Immature natural killer cell (primary cell): Measurements from ENCODE around the gene RASSF7. TPM values are rescaled to one million over a fixed set of nuclear protein-coding genes. Genes with fewer than 3 reads are reported as not detected.

Source experiments
- DNase-seq, 3 donors: peaks; one replicate each; pipeline ENCODE4 v3.0.0; 2022; ENCODE audit warnings: mixed read lengths in 1 of 3
- H3K27ac Mint-ChIP-seq, 6 donors: one replicate each; pipeline ENCODE4 v1.8.0; 2020; ENCODE audit warnings: mixed read lengths in 6 of 6, mild to moderate bottlenecking in 5 of 6, inconsistent platforms in 4 of 6, moderate library complexity in 3 of 6
- H3K27me3 Mint-ChIP-seq, 3 donors: one replicate each; pipeline ENCODE4 v1.8.0; 2020 to 2021; ENCODE audit warnings: low read depth in 3 of 3, mild to moderate bottlenecking in 3 of 3, mixed read lengths in 3 of 3, moderate library complexity in 3 of 3, inconsistent platforms in 1 of 3
- H3K36me3 Mint-ChIP-seq, 3 donors: one replicate each; pipeline ENCODE4 v1.8.0; 2020; ENCODE audit warnings: mixed read lengths in 3 of 3, inconsistent platforms in 2 of 3, mild to moderate bottlenecking in 2 of 3
- H3K4me1 Mint-ChIP-seq, 2 donors: one replicate each; pipeline ENCODE4 v1.8.0; 2020; ENCODE audit warnings: inconsistent platforms in 2 of 2, mild to moderate bottlenecking in 2 of 2, mixed read lengths in 2 of 2, moderate library complexity in 1 of 2
- H3K4me3 Mint-ChIP-seq, 5 donors: one replicate each; pipeline ENCODE4 v1.8.0; 2020; ENCODE audit warnings: mild to moderate bottlenecking in 5 of 5, mixed read lengths in 5 of 5, inconsistent platforms in 3 of 5, moderate library complexity in 3 of 5
- H3K9me3 Mint-ChIP-seq, 6 donors: one replicate each; pipeline ENCODE4 v1.8.0; 2020; ENCODE audit warnings: mild to moderate bottlenecking in 6 of 6, mixed read lengths in 6 of 6, inconsistent platforms in 4 of 6, moderate library complexity in 3 of 6
- polyA plus RNA-seq, 3 donors: library from polyadenylated mRNA; unstranded; fragments of 300-500 nt; fragmentation: Illumina TruSeq; gene quantifications; one replicate each; pipeline ENCODE4 v1.2.3, GENCODE V29; 2021

Gene RASSF7
- polyA plus RNA-seq, 3 donors from 2014 or later: 20.3 to 31.9 (median 31.5) TPM

DNA sequence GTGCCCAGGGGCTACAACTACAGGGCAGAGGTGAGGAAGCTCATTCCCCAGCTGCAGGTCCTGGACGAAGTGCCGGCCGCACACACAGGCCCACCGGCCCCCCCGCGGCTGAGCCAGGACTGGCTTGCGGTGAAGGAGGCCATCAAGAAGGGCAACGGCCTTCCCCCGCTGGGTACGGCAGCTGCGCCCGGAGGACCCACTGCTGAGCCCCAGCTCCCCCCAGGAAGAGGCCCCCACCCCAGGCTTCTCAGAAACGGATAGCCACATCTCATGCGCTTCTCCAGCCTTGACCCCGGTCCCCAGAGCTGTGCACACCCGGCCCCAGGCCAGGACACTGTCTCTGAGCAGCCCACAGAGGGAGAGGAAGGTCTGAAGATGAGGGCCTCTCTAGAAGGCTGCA lies 9.6 kb upstream of the RASSF7 start:
- H3K36me3 Mint-ChIP-seq: no peaks in the 10 kb centered on the region
- DNase-seq: no peak
- peaks cover 0 to 2% (median 0%) of the 10 kb centered on the region in 6 donors for H3K9me3 Mint-ChIP-seq
- H3K4me3 Mint-ChIP-seq: no peak overlapping the region
- no peaks in the 10 kb centered on the region for H3K27me3 Mint-ChIP-seq
- H3K27ac Mint-ChIP-seq: no peak overlapping the region
- H3K4me1 Mint-ChIP-seq: no peaks in the 10 kb centered on the region

DNA sequence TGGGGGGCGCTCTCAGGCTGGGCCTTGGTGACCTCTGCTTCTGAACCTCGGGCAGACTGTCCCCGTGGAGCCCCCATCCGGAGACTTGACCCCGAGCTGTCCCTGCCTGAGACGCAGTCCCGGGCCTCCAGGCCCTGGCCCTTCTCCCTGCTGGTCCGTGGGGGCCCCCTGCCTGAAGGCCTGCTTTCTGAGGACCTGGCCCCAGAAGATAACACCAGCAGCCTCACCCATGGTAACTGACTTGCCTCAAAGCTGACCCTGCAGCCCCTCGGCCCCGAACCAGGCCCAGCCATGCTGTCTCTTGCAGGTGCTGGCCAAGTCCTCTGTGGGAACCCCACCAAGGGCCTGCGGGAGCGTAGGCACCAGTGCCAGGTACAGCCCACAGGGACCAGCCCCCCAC lies 9.2 kb upstream of the RASSF7 start:
- Mint-ChIP-seq H3K27me3 (peaks cover 0 to 2% (median 0%) of the 10 kb centered on the region in 3 donors), H3K4me3 (no peak overlapping the region), H3K27ac (no peak overlapping the region), H3K36me3 (no peaks in the 10 kb centered on the region), H3K4me1 (peaks cover 0 to 2% of the 10 kb centered on the region in 2 donors), H3K9me3 (no peaks in the 10 kb centered on the region)
- no peak for DNase-seq

DNA sequence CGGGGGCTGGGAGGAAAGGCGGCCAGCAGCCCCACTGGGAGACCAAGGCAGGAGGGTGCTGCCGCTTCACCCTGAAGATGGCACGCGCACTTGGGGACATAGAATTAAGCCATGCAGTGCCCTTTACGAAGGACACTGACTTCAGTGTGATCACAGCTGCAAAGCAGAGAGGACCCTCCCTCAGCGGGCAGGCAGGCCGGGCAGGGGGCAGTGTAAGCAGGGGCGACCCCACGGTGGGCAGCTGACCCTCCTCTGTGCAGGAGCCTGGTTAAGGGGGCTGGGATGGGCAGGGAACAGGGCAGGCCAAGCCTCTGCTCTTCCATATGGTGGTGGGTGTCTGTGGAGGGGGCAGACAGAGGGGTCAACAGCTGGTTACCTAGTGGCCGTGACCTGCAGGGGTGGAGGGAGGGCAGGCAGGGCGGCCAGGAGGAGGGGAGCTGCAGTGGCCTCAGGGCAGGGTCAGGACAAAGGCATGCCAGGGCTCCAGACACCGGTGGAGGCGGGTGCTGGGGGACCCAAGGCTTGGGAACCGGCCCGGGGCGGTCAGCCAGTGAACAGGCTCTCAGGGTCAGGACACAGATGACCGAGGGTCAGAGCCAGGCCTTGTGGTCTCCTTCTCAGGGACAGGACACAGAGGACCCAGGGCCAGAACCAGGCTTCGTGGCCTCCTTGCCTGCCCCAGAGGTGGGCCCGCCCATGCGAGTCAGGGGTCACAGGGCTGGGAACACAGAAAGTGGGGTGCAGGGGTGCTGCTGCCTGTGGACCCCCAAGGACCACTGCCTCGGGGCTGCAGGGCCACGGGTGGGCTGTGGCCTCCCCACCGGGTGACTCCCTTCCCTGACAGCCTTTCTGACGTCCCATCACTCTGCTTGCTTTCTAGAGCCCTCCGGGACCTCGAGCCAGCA lies 7.4 kb upstream of the RASSF7 start:
- no peaks in the 10 kb centered on the region for H3K9me3 Mint-ChIP-seq

DNA sequence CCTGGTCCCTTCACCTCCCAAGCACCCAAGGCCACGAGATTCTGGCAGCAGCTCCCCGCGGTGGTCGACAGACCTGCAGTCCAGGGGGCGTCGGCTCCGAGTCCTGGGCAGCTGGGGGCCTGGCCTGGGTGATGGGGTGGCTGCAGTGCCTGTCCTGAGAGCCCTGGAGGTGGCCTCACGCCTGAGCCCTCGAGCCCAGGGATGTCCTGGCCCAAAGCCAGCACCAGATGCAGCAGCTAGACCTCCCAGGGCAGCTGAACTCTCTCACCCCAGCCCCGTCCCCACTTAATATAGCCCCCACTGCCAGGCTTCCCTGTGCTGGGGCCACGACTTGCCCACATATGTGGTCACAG lies 6.8 kb upstream of the RASSF7 start:
- peaks cover 0 to 5% (median 0%) of the 10 kb centered on the region in 3 donors for H3K27me3 Mint-ChIP-seq
- no peak for DNase-seq
- H3K9me3 Mint-ChIP-seq: no peaks in the 10 kb centered on the region
- H3K4me3 Mint-ChIP-seq: no peak overlapping the region
- H3K27ac Mint-ChIP-seq: no peak overlapping the region
- H3K4me1 Mint-ChIP-seq: peaks cover 0 to 2% of the 10 kb centered on the region in 2 donors
- no peaks in the 10 kb centered on the region for H3K36me3 Mint-ChIP-seq

More for the DNA sequence above, 7.4 kb upstream of the RASSF7 start:
- peaks cover 0 to 5% (median 0%) of the 10 kb centered on the region in 3 donors for H3K27me3 Mint-ChIP-seq
- no peak overlapping the region for H3K27ac Mint-ChIP-seq
- H3K36me3 Mint-ChIP-seq: no peaks in the 10 kb centered on the region
- H3K4me3 Mint-ChIP-seq: peak overlapping the region in 1 of 5 donors; percentile 27
- H3K4me1 Mint-ChIP-seq: peaks cover 0 to 2% of the 10 kb centered on the region in 2 donors
- no peak for DNase-seq

DNA sequence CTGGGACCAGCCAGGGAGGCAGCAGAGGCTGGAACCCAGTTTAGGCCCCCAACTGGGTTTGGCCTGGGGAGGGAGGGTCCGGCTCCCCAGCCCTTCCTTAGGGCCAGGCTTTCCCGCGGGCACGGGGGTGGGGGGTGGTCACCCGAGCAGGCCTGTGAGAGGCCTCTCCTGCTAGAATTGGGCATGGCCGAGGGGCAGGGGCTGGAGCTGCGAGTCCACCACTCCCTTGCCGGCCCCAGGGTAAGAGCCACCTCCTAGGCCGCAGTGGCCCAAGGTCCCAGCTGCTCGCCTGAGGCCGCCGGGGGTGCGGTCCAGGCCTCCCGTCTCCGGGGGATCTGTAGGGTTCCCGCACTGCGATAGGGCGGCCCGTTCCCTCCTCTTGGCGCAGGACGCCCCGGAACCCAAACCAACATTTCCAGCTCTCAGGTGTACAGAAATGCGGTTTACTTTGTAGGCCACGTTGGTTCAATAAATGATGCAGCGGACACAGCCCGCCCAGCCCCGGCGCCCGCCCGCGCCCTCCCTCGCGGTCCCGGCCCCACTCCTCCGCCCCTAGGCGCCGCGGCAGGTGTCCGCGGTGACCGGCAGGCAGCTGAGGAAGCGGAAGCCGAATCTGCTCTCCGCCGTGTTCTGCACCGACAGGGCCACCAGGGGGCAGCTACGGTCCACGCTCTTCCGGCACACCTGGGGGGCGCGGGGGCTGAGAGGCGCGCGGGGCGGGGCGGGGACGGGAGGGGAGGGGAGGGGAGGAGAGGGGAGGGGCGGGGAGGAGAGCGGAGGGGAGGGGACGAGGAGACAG lies 6.1 kb upstream of the RASSF7 start:
- Mint-ChIP-seq H3K36me3 (no peaks in the 10 kb centered on the region), H3K27ac (no peak overlapping the region), H3K4me3 (peak overlapping the region in 4 of 5 donors; percentile 38 to 66 (median 48)), H3K27me3 (peaks cover 0 to 5% (median 0%) of the 10 kb centered on the region in 3 donors), H3K4me1 (peaks cover under 1 to 2% of the 10 kb centered on the region in 2 donors), H3K9me3 (no peaks in the 10 kb centered on the region)
- peak; percentile 76 to 78 (median 78) for DNase-seq

DNA sequence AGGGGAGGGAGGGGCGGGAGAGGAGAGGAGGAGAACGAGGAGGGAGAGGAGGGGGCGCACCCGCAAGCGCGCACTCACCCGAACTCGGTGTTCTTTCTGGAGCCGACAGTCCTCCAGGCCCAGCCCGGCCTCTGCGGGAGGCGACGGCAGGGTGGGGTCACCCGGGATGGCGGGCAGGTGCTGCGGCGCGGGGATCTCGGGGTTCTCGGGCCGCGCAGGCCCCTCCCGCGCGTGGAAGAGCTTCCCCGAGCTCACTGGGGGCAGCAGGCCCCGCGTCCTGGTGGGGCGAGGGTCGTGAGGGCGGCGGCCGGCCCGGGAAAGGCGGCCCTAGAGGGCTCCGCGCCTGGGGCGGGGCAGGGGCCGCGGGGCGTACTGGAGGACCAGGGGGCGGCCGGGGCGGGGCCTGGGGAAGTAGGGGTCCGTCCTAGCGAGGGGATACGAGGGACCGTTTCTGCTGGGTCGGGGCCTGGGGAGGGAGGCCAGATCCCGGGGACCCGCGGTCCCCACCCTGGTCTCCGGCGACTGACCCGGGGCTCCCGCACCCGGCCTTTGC lies 5.5 kb upstream of the RASSF7 start:
- DNase-seq: no peak
- Mint-ChIP-seq H3K36me3 (no peaks in the 10 kb centered on the region), H3K27me3 (peaks cover 0 to 8% (median 6%) of the 10 kb centered on the region in 3 donors), H3K9me3 (no peaks in the 10 kb centered on the region), H3K4me3 (no peak overlapping the region), H3K4me1 (peaks cover 6 to 7% of the 10 kb centered on the region in 2 donors), H3K27ac (no peak overlapping the region)

DNA sequence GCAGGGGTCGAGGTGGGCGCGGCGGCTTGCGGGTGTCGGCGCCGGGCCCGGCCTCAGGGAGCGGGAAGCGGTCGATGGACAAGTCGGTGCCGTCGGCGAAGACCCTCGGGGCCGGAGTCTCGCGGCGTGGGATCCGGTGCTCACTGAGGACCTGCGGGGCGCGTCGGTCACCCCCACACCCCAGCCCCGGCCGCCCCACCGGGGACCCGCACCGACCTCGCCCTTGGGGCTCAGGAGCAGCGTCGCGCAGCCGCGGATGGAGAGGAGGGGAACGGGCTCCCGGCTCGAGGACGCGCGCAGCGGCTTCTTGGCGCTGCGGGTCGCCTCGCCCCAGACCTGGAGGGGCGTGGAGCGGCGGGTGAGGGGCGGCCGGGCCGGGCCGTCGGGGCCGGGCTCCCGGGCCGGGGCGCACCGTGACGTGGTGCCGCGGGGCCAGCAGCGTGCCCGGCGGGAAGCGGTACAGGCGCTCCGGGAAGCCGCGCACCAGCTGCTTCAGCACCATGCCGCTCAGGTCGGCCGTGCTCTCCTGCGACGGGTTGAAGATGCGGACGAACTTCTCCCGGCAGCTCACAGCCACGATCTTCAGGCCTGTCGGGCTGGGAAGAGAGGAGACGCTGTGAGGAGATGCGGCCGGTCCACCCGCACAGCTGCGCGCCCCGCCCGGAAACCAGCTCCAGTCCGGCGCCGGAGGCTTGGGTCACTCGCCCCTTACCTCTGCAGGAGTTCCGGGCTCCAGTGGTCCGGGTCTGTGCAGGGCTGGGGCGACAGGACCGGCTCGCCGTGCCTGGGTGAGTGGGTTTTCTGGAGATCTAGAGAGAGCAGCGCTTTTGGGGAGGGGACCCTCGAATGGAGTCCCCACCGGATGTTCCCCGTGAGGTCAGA lies 4.7 kb upstream of the RASSF7 start:
- Mint-ChIP-seq H3K36me3 (no peaks in the 10 kb centered on the region), H3K9me3 (no peaks in the 10 kb centered on the region), H3K4me3 (peak overlapping the region; percentile 30 to 62 (median 45)), H3K4me1 (peaks cover 6 to 7% of the 10 kb centered on the region in 2 donors), H3K27me3 (peaks cover 0 to 11% (median 6%) of the 10 kb centered on the region in 3 donors), H3K27ac (no peak overlapping the region)
- no peak for DNase-seq

DNA sequence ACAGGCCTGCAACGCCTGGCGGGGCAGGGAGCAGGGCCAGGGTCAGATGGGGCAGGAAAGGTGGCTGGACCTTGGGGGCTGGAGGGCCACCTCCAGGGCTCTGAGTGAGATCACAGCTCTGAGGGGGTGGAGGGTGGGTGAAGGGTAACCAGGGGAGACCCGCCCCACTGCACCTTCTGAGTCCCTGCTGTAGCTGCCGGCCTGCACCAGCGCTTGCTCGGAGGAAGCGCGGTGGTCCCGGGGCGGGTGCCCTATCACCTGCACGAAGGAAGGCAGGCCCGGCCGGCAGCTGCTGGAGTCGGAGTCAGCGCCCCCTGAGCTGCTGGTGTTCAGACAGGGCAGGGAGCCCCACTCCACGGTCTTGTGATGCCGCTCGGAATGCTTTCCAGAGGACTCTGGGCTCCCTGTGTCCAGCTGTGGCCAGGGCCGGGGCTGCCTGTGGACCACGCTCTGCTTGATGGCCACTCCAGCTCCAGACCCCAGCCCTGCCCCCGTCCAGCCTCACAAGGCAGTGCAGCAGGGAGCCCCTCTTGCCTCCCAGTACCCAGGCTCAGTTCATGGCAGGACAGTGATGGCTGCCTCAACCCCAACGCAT lies 4.0 kb upstream of the RASSF7 start:
- DNase-seq: no peak
- Mint-ChIP-seq H3K4me1 (peaks cover 6 to 12% of the 10 kb centered on the region in 2 donors), H3K27me3 (peaks cover 0 to 11% (median 6%) of the 10 kb centered on the region in 3 donors)

DNA sequence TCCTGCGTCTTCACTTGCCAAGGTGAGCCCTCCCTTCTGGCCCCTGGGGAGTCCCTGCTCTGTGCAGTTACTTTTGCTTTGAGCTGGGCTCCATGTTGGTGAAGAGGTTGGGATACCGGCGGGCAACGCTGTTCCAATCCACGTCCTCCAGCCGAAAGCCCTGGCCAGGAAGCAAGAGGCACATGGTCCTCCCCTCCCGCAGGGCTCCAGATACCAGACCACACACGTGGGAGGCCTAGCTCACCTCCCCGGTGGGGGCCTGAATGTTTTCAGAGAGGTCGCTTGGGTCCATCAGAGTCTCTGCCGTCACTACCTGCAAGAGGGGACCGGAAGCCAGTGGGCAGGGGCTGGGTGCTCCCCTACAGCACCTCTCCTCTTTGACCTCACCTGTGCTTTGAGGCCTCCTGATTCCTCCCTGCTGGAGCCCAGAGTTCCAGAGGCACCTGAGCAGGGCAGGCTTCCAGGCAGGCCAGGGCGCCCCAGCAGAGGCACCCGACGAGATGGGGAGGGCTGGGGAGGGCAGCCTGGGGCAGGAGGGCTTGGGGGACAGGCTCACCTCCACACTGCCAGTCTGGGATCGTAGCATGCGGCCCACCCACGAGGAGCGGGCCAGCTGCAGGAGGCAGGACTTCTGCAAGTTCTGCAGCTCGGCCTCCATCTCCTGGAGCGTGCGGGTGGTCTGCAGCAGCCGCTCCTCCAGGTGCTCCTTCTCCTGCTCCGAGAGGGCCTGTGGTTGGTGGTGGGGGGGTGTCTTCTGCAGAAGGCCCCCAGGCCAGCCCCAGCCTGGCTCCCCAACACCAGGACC lies 3.2 kb upstream of the RASSF7 start:
- DNase-seq: no peak
- H3K36me3 Mint-ChIP-seq: no peaks in the 10 kb centered on the region
- peak overlapping the region in 2 of 5 donors; percentile 25 to 40 for H3K4me3 Mint-ChIP-seq
- H3K9me3 Mint-ChIP-seq: no peaks in the 10 kb centered on the region
- peaks cover 0 to 11% (median 6%) of the 10 kb centered on the region in 3 donors for H3K27me3 Mint-ChIP-seq
- no peak overlapping the region for H3K27ac Mint-ChIP-seq
- peaks cover 6 to 13% of the 10 kb centered on the region in 2 donors for H3K4me1 Mint-ChIP-seq

More for the DNA sequence above, 4.0 kb upstream of the RASSF7 start:
- no peak overlapping the region for H3K27ac Mint-ChIP-seq
- no peaks in the 10 kb centered on the region for H3K36me3 Mint-ChIP-seq
- H3K9me3 Mint-ChIP-seq: no peaks in the 10 kb centered on the region
- peak overlapping the region; percentile 30 to 62 (median 45) for H3K4me3 Mint-ChIP-seq

DNA sequence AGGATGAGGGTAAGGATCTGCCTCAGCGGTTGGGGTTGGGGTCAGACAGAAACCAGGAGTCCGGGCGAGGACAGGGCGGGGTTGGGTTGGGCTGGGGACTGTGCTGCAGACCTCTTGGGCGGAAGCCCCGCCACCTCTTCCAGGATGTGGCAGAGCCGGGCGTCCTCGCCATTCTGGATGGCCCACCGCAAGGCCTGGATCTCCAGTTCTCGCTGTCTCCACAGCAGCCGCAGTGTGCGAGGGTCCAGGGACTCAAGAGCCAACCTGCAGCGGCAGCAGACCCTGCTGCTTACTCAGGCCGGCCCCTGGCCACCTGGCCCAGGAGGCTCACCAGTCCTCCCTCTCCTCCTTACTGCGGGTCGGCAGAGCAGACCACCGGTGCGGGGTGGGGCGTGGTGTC lies 2.3 kb upstream of the RASSF7 start:
- Mint-ChIP-seq H3K4me3 (no peak overlapping the region), H3K27me3 (peaks cover 0 to 11% (median 6%) of the 10 kb centered on the region in 3 donors)

DNA sequence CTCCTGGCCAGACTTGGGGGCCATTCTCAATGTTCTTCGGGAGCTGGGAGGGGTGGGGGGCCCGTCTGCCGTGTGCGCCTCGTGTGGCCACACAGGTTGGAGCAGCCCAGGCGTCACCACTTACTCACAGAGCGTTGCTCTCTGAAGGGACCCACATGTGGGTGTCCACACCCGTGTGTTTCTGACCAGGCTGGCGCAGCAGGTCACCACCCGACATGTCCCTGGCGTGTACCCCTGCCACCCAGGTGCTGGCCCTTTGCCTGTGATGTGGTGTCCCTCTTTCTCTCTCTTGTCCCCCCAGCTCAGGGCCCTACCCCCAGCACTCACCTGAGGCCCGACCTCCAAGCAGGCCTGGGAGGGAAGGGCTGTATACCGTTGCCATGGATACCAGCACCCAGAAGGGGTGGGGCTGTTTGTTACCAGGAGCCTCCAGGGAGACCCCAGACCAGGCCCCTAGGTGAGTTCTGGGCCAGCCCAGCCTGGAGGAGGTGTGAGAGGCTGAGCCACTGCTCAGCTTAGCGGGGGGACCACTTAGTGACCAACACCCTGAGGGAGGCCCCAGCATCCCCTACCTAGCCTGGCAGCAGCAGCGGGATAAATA lies 1.6 kb upstream of the RASSF7 start:
- Mint-ChIP-seq H3K9me3 (no peaks in the 10 kb centered on the region), H3K27me3 (peaks cover 0 to 11% (median 6%) of the 10 kb centered on the region in 3 donors), H3K4me1 (peaks cover 6 to 13% of the 10 kb centered on the region in 2 donors), H3K4me3 (no peak overlapping the region), H3K36me3 (no peaks in the 10 kb centered on the region), H3K27ac (no peak overlapping the region)
- DNase-seq: no peak

More for the DNA sequence above, 2.3 kb upstream of the RASSF7 start:
- H3K9me3 Mint-ChIP-seq: no peaks in the 10 kb centered on the region
- DNase-seq: no peak
- no peak overlapping the region for H3K27ac Mint-ChIP-seq
- peaks cover 6 to 13% of the 10 kb centered on the region in 2 donors for H3K4me1 Mint-ChIP-seq
- no peaks in the 10 kb centered on the region for H3K36me3 Mint-ChIP-seq
